H1 (cell line): ENCODE measurements around the gene C9orf50.

ENCODE experiments used
- ATF2 ChIP-seq: IDR thresholded peaks from 2 replicates; pipeline ENCODE4 v1.6.1; 2012; ENCODE audit warnings: low read length, inconsistent platforms
- ATF3 ChIP-seq: IDR thresholded peaks from 2 replicates; pipeline ENCODE4 v1.6.1; 2011; ENCODE audit warnings: low read depth, mild to moderate bottlenecking, low read length; ENCODE audit not compliant: insufficient read depth
- EZH2 ChIP-seq: fragments of 200-600 bp; sonication (generic); IDR thresholded peaks from 2 replicates; pipeline ENCODE4 v1.7.1; 2012; ENCODE audit warnings: low read depth, mild to moderate bottlenecking, moderate library complexity, low read length, inconsistent platforms; ENCODE audit not compliant: severe bottlenecking
- HDAC2 ChIP-seq, 2 experiments: fragments of 300-600 bp in 1 of 2; sonication (generic) in 1 of 2; IDR thresholded peaks; 2 replicates each; pipeline ENCODE4 v1.6.1; 2011 to 2012; ENCODE audit warnings: low read depth in 2 of 2, low read length in 2 of 2, mild to moderate bottlenecking in 2 of 2, moderate library complexity in 2 of 2, borderline replicate concordance in 1 of 2, inconsistent platforms in 1 of 2
- POLR2A ChIP-seq, 2 experiments: IDR thresholded peaks; 1 replicate in 1 of 2; 2 replicates in 1 of 2; pipeline ENCODE4 v1.6.1; 2011; ENCODE audit warnings: low read depth in 2 of 2, low read length in 2 of 2, mild to moderate bottlenecking in 2 of 2; ENCODE audit errors: control extremely low read depth in 1 of 2
- POLR2AphosphoS5 ChIP-seq: IDR thresholded peaks from 2 replicates; pipeline ENCODE4 v1.6.1; 2011; ENCODE audit warnings: low read depth, low read length
- RBBP5 ChIP-seq: IDR thresholded peaks from 2 replicates; pipeline ENCODE4 v1.7.1; 2012; ENCODE audit warnings: low read depth, mild to moderate bottlenecking, inconsistent platforms, low read length, moderate library complexity, borderline replicate concordance
- RNF2 ChIP-seq: fragments of 200-900, 300-1000 bp; sonication (generic); IDR thresholded peaks from 2 replicates; pipeline ENCODE4 v1.7.1; 2016; ENCODE audit warnings: borderline replicate concordance, low read depth, mild to moderate bottlenecking, antibody characterized with exemption, low read length; ENCODE audit not compliant: poor library complexity, severe bottlenecking; ENCODE audit errors: missing control alignments
- SP4 ChIP-seq: IDR thresholded peaks from 2 replicates; pipeline ENCODE4 v1.6.1; 2012; ENCODE audit warnings: low read length, inconsistent platforms
- ZNF274 ChIP-seq: IDR thresholded peaks from 2 replicates; pipeline ENCODE4 v1.7.0; 2012; ENCODE audit warnings: low read length, borderline replicate concordance; ENCODE audit errors: extremely low read depth
- TF ChIP-seq, protein P1 (sequence below), 3 experiments: IDR thresholded peaks; 1 replicate in 2 of 3; 2 replicates in 1 of 3; pipeline versions ENCODE4 v1.5.1 to v1.6.1; 2011; ENCODE audit warnings: low read length in 3 of 3, mild to moderate bottlenecking in 3 of 3, inconsistent platforms in 2 of 3, low read depth in 1 of 3, moderate library complexity in 1 of 3; ENCODE audit not compliant: insufficient read depth in 1 of 3; ENCODE audit errors: control extremely low read depth in 1 of 3

GRCh38 chr9:129640086-129640870 lies 19.4 kb upstream of the C9orf50 start:
- TF ChIP-seq, protein P1, sequence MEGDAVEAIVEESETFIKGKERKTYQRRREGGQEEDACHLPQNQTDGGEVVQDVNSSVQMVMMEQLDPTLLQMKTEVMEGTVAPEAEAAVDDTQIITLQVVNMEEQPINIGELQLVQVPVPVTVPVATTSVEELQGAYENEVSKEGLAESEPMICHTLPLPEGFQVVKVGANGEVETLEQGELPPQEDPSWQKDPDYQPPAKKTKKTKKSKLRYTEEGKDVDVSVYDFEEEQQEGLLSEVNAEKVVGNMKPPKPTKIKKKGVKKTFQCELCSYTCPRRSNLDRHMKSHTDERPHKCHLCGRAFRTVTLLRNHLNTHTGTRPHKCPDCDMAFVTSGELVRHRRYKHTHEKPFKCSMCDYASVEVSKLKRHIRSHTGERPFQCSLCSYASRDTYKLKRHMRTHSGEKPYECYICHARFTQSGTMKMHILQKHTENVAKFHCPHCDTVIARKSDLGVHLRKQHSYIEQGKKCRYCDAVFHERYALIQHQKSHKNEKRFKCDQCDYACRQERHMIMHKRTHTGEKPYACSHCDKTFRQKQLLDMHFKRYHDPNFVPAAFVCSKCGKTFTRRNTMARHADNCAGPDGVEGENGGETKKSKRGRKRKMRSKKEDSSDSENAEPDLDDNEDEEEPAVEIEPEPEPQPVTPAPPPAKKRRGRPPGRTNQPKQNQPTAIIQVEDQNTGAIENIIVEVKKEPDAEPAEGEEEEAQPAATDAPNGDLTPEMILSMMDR (IDR thresholded peaks at IDR 0.05; ENCODE audit: control extremely low read depth in 1 of 3, insufficient read depth in 1 of 3, low read depth in 1 of 3, low read length in 3 of 3), result no peak
- TF ChIP-seq ZNF274 (no peak), HDAC2 (IDR thresholded peaks at IDR 0.05; ENCODE audit: borderline replicate concordance in 1 of 2, low read depth in 2 of 2, low read length in 2 of 2) (no peak), POLR2A (IDR thresholded peaks at IDR 0.05; ENCODE audit: control extremely low read depth in 1 of 2, low read depth in 2 of 2, low read length in 2 of 2) (no peak), ATF3 (no peak), EZH2 (no peak), RBBP5 (no peak), ATF2 (no peak), RNF2 (no peak), POLR2AphosphoS5 (no peak), SP4 (no peak)
